Activated T-cell treated with anti-CD3 and anti-CD28 coated beads, Interleukin-2, amount 50 U/mL, for 24 hours (primary cell): Measurements from ENCODE around the gene KCNJ2.

Source experiments
- DNase-seq: peaks from one replicate; pipeline ENCODE4 v3.0.0-alpha.2; 2020
- H3K27ac Mint-ChIP-seq: 2 replicates; pipeline ENCODE4 v1.8.0; 2020; ENCODE audit warnings: mild to moderate bottlenecking, mixed read lengths
- H3K27me3 Mint-ChIP-seq: 2 replicates; pipeline ENCODE4 v1.8.0; 2020; ENCODE audit warnings: mixed read lengths
- H3K36me3 Mint-ChIP-seq: 2 replicates; pipeline ENCODE4 v1.8.0; 2020; ENCODE audit warnings: low read depth, mixed read lengths
- H3K4me1 Mint-ChIP-seq: 2 replicates; pipeline ENCODE4 v1.8.0; 2020; ENCODE audit warnings: low read depth, mixed read lengths
- H3K4me3 Mint-ChIP-seq: 2 replicates; pipeline ENCODE4 v1.8.0; 2020; ENCODE audit warnings: mild to moderate bottlenecking, moderate library complexity, mixed read lengths
- H3K9me3 Mint-ChIP-seq: 2 replicates; pipeline ENCODE4 v1.8.0; 2020; ENCODE audit warnings: mixed read lengths

Gene KCNJ2

DNA sequence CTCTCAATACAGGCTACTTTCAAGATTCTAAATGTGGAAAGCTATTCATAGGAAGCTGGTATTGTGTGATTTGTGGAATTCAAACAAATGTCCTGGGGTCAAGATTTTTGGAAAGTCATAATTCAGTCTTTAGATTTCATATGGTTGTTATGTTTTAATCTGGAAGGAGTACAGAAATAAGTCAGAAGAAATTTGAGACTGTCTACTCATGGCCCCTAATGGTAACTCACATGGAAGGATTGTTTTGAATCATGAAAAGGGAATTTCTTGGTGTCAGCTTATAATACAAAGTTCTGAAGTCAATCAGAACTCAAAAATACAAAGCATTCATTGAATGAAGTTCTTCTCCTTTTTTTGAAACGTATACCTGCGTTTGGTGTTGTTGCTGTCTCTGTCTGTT lies 3.1 kb downstream of the KCNJ2 start:
- Mint-ChIP-seq H3K27me3 (peaks cover 57% of the 10 kb centered on the region), H3K9me3 (no peaks in the 10 kb centered on the region), H3K4me1 (peaks cover 20% of the 10 kb centered on the region), H3K4me3 (no peak overlapping the region), H3K36me3 (no peaks in the 10 kb centered on the region), H3K27ac (no peak overlapping the region)
- DNase-seq = no peak

DNA sequence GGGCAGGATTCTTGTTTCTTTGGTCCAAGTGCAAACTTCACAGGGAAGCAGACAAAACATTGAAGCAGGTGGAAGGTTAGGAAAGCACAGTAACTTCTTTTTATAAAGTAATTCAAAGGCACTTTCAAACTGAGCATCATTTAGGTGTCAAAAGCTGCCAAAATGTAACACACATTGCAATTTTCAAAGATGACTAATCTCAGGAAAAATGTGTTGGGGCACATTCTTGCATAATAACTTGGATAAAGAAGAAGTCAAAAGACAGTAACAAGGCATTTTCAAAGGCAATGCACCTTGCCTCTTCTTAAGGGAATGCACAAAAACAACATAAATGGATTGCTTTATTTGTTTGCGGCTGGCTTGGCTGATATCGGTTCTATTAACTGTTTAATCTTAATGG lies 3.6 kb downstream of the KCNJ2 start:
- H3K4me1 Mint-ChIP-seq = peaks cover 20% of the 10 kb centered on the region
- H3K36me3 Mint-ChIP-seq = no peaks in the 10 kb centered on the region
- no peaks in the 10 kb centered on the region for H3K9me3 Mint-ChIP-seq
- peaks cover 52% of the 10 kb centered on the region for H3K27me3 Mint-ChIP-seq
- no peak for DNase-seq
- no peak overlapping the region for H3K4me3 Mint-ChIP-seq
- H3K27ac Mint-ChIP-seq = no peak overlapping the region

DNA sequence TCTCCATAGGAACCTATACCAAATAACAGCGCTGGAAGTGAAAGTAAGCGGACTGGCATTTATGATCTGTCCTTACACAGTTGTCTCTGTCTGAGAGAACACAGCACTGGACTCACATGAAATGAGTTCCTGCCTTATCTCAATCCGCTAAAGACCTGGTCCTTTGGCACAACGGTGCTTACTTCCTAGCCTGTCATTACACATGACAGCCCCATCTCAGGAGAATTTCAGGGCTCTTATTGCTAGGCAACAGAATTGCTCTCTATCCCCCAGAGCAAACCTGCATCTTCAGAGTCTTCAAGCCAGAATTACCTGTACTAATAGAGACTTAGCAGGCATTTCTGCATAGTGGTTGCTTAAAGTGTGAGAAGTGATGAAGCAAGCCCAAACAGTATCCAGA lies 4.3 kb downstream of the KCNJ2 start:
- Mint-ChIP-seq H3K4me1 (peaks cover 12% of the 10 kb centered on the region), H3K9me3 (no peaks in the 10 kb centered on the region), H3K36me3 (no peaks in the 10 kb centered on the region), H3K27me3 (peaks cover 48% of the 10 kb centered on the region), H3K4me3 (no peak overlapping the region), H3K27ac (no peak overlapping the region)
- DNase-seq = no peak

DNA sequence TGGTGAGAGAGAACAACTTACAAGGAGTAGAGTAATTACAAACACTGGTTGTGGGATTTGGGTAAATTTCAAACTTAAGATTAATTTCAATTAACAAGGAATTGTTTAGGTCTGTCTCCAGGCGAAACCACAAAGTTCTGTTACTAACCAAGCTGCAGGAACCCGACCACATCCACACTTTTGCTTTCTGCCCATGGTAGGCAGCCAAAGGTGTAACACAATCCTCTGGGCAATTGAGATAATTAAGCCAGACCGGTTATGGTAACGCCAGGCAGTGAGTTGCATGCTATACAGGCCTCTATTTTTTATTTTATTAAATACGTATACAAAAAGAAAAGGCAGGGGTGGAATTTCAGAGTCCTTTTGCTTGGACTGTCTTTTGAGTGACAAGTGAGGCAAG lies 12.0 kb downstream of the KCNJ2 start:
- no peak overlapping the region for H3K4me3 Mint-ChIP-seq
- H3K9me3 Mint-ChIP-seq = no peaks in the 10 kb centered on the region
- peaks cover 6% of the 10 kb centered on the region for H3K27me3 Mint-ChIP-seq
- DNase-seq = no peak
- no peak overlapping the region for H3K27ac Mint-ChIP-seq
- no peaks in the 10 kb centered on the region for H3K36me3 Mint-ChIP-seq
- H3K4me1 Mint-ChIP-seq = no peaks in the 10 kb centered on the region

DNA sequence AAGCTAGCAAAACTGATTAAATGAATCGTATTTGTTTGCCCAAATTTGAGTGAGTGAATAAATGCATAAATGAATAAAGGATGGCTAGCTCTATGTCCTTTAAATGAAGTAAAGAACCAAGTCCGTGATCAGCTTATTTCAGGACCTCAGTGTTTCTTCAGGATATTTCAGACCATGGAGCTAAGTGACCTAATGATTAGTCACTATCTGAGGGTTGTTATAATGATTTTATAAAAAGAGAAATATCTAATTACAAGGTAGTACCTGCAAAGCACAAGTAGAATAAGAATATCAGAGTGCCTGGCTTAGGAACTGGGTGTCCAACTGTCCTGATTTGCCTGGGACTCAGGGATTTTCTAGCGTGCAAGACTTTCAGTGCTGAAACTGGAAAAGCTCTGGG lies 12.5 kb downstream of the KCNJ2 start:
- Mint-ChIP-seq H3K36me3 (no peaks in the 10 kb centered on the region), H3K27ac (no peak overlapping the region), H3K9me3 (no peaks in the 10 kb centered on the region), H3K27me3 (peaks cover 6% of the 10 kb centered on the region), H3K4me1 (no peaks in the 10 kb centered on the region), H3K4me3 (no peak overlapping the region)
- no peak for DNase-seq

DNA sequence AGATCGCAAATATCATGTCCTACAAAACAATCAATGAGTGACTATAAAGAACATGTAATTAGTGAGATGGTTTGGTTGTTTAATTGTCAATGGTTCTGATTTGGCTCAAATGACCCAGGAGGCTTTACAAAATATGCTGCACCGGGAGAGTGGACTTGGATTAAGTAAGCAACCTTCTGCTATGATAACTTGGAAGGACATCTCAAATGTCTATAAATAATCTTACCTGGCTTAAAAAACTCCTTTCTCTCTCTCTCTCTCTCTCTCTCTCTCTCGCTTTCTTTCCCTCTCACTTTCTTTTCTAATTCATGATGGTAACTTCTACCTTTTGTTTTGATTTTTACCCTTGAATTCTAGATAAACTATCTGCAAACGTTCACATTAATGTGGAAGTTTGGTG lies 14.2 kb downstream of the KCNJ2 start:
- DNase-seq = no peak
- Mint-ChIP-seq H3K9me3 (no peaks in the 10 kb centered on the region), H3K4me1 (no peaks in the 10 kb centered on the region)

DNA sequence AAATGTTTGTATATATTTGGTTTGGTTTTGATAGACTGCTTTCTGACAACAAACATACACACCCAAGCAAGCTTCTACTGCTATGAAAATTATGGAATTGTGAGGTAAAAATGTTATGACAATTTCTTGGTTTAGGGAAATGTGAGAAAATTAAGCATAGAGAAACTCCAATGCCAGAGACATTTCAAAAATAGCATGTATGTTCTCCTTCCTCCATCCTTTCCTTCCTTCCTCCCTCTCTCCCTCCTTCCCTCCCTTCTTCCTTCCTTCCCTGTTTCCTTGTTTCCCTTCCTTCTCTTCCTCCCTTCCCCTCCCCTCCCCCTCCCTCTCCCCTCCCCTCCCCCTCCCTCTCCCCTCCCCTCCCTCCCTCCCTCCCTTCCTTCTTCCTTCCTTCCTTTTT lies 14.9 kb downstream of the KCNJ2 start:
- H3K9me3 Mint-ChIP-seq = no peaks in the 10 kb centered on the region
- H3K36me3 Mint-ChIP-seq = no peaks in the 10 kb centered on the region
- no peak overlapping the region for H3K27ac Mint-ChIP-seq
- H3K27me3 Mint-ChIP-seq = peaks cover 2% of the 10 kb centered on the region
- no peak for DNase-seq
- no peak overlapping the region for H3K4me3 Mint-ChIP-seq
- no peaks in the 10 kb centered on the region for H3K4me1 Mint-ChIP-seq

More for the DNA sequence above, 14.2 kb downstream of the KCNJ2 start:
- no peak overlapping the region for H3K27ac Mint-ChIP-seq
- H3K36me3 Mint-ChIP-seq = no peaks in the 10 kb centered on the region
- peaks cover 2% of the 10 kb centered on the region for H3K27me3 Mint-ChIP-seq
- H3K4me3 Mint-ChIP-seq = no peak overlapping the region

DNA sequence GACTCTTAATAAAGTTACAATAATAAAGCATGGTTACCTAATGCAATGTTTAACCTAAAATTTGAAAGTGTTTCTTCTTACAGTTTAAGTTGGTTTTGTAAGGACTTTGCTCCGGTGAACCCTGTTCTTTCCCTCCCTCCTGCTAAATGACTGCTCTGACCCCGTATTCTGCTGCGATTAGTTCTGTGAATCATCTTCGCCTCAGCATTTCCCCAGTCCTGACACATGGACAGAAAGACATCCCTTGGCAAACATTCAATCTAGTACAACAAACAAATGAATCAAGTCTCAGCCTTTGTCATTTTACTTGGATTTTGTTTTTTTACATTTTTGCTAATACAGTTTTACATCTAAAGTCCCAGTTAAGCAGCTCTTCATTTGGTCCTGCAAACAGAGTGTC lies 15.4 kb downstream of the KCNJ2 start:
- Mint-ChIP-seq H3K4me3 (no peak overlapping the region), H3K4me1 (no peaks in the 10 kb centered on the region), H3K27ac (no peak overlapping the region), H3K36me3 (no peaks in the 10 kb centered on the region), H3K27me3 (peaks cover 2% of the 10 kb centered on the region), H3K9me3 (no peaks in the 10 kb centered on the region)
- DNase-seq = no peak

DNA sequence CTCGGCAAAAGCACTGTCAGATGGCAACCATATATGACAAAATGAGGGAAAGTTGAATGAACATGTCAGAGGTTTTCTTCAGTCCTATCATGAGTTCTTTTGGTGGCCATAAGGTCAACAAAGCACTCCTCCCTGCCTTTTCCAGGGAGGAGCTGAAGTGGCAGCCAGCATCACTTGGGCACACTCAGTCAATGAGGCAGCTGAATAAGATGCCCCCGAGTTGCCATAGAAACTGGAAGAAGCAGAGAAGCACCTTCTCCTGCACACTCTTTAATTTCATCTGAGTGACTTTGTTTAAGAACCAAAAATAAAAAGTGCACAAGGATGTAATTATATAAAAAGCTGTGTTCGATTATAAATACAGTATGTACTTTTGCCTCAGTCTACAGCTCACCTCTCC lies 16.0 kb downstream of the KCNJ2 start:
- Mint-ChIP-seq H3K36me3 (no peaks in the 10 kb centered on the region), H3K27ac (no peak overlapping the region), H3K4me3 (no peak overlapping the region), H3K27me3 (peaks cover 2% of the 10 kb centered on the region), H3K4me1 (no peaks in the 10 kb centered on the region), H3K9me3 (no peaks in the 10 kb centered on the region)
- DNase-seq = no peak

DNA sequence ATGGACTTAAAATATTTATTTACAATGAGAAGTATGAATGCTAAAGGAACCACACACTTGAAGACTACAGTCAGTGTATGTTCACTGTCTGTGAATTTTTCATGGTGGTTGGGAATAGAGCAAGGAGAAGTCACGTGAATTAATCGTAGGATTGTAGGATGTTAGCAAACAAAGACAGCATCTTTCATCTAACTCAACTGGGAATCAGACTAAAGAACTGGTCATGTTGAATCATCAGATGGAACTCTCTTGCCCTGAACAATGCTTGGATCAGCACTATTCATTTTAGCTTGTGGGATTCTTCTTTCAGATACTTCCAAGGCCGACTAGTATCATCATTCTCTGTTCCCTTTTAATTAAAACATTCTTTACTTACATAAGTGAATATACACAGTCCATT lies 18.1 kb downstream of the KCNJ2 start:
- Mint-ChIP-seq H3K36me3 (no peaks in the 10 kb centered on the region), H3K27ac (no peak overlapping the region), H3K27me3 (peaks cover 2% of the 10 kb centered on the region), H3K4me3 (no peak overlapping the region), H3K9me3 (no peaks in the 10 kb centered on the region), H3K4me1 (no peaks in the 10 kb centered on the region)
- DNase-seq = no peak

DNA sequence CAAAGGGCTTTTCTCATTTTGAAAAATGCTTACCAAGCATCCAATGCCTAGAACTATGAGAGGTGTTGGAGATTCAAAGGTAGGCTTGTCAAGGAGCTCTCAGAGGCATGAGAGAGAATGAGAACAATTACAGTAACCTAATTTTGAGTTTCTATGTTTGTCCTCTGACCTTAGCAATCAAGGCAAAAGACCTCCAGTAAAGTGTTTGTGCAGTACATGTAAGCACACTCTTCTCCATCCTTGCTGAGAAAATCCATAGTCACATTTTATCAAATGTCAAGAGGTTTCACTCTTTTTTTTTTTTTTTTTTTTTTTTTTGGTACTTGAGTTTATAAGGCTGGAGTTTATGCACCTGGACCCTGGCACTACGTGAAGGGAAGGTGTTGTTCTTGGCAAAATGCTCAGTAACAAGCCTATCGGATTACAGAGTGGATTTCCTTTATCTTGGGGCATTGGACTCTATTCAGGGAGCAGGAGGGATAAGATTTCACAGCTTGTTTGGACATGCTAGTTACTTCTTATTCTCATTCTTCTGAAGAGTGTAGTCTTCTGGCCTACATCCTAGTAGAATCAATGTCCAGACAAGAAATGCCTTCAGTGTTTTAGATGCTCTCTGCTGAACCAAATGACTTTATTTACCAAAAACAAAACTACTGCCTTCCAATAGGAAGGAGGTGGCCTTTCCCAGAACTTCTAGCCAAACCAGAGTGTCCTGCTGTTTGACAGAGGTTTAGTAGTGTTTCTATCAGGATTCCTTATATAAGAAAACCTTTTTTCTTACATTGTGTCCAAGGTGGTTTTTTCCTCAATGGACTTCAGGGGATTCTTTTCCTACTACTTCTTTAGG lies 21.9 kb downstream of the KCNJ2 start:
- no peaks in the 10 kb centered on the region for H3K36me3 Mint-ChIP-seq
- peaks cover 1% of the 10 kb centered on the region for H3K27me3 Mint-ChIP-seq
- no peak overlapping the region for H3K27ac Mint-ChIP-seq
- H3K9me3 Mint-ChIP-seq = no peaks in the 10 kb centered on the region
- H3K4me1 Mint-ChIP-seq = no peaks in the 10 kb centered on the region
- DNase-seq = no peak
- no peak overlapping the region for H3K4me3 Mint-ChIP-seq

DNA sequence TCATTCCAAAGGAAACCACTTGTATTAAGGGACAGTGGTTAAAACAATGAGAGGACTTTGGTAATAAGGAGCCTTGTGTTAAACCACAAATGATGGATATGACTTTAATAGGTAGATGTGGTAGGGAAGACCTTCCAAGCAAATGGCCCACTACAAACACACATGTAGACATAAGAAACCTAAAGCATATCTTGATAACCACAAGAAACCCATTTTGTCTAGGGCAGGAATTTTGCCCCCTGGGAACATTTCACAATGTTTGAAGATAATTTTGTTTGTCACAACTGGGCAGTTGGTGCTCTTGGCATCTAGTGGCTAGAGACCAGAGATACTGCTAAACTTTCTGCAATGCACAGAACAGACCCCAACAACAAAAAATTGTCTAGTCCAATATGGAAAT lies 25.8 kb downstream of the KCNJ2 start:
- Mint-ChIP-seq H3K4me3 (no peak overlapping the region), H3K27ac (no peak overlapping the region), H3K9me3 (no peaks in the 10 kb centered on the region), H3K4me1 (no peaks in the 10 kb centered on the region), H3K27me3 (no peaks in the 10 kb centered on the region), H3K36me3 (no peaks in the 10 kb centered on the region)
- no peak for DNase-seq

DNA sequence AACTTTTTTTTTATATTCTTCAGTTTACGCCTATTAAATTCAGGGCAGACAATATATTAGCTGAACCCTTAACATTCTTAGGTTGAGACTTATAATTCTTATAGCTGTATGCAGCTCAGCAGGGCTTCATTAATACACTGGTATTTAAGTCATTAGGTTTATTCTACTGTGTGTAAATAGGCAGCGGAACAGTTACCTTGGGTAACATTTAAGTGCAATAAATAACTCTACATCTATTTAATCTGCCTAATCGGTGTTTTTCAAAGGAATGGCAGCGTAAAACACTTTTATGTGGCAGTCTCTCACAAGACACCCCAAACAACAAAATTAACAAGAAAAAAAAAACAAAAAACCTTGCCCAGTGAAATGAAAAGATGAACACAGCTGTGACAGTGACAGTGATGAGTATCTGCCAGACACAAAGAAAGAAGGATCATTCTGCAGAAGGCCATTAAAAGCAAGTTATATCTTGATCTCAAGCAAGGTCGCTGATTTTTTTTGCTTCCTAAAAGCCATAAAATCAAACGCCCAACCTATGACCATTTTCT lies 32.6 kb downstream of the KCNJ2 start:
- Mint-ChIP-seq H3K9me3 (no peaks in the 10 kb centered on the region), H3K27ac (no peak overlapping the region), H3K4me1 (no peaks in the 10 kb centered on the region), H3K36me3 (no peaks in the 10 kb centered on the region), H3K4me3 (no peak overlapping the region), H3K27me3 (no peaks in the 10 kb centered on the region)
- no peak for DNase-seq

DNA sequence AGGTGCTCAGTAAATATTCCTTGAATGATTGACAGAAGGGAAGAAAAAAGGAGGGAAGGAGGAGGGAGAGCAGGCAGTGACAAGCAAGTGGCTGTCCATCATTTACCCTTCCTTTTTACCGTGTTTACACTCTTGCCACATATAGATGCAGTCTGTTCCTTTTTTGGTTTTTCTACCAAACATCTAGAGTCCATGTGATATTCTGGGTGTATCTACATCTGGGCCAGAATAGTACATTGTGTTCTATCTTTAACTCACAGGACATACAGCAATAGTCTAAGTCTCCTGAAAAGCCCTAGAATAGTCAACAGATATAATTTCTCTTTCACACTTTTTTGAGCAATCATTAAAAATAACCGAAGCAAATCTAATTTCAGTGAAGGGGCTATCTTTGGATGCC lies 33.5 kb downstream of the KCNJ2 start:
- Mint-ChIP-seq H3K4me3 (no peak overlapping the region), H3K9me3 (no peaks in the 10 kb centered on the region), H3K27ac (no peak overlapping the region), H3K4me1 (no peaks in the 10 kb centered on the region), H3K36me3 (no peaks in the 10 kb centered on the region), H3K27me3 (no peaks in the 10 kb centered on the region)
- no peak for DNase-seq

DNA sequence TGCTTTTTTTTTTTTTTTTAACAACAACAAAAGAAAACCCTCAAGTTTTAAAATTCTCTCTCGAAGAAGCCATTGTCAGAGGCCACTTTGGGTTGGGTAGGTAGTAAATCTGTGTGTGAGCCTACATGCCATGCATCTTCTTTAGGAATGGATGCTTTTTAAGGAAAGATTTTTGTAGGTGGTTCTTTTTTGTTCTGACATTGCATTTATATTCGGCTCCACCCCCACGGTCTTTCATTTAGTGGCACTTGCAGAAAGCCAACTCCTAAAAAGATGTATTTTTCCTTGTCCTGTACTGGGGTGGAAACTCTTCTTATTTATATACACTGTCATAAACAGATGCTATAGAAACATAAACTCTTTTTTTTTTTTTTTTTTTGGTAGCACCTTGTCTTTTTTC lies 35.1 kb downstream of the KCNJ2 start:
- Mint-ChIP-seq H3K27me3 (no peaks in the 10 kb centered on the region), H3K36me3 (no peaks in the 10 kb centered on the region), H3K4me1 (no peaks in the 10 kb centered on the region), H3K27ac (no peak overlapping the region), H3K9me3 (no peaks in the 10 kb centered on the region), H3K4me3 (no peak overlapping the region)
- no peak for DNase-seq
